Right hindlimb (tissue), 1 donor: ENCODE data around the gene MYH15.
"Not testable (repeated sequence)": the region's sequence is repeated elsewhere in the genome, so short reads cannot be mapped to it uniquely, and the experiment has no call there.

ENCODE experiments used
- DNase-seq: peaks from one replicate; pipeline ENCODE4 v3.0.0-alpha.2; 2018

The MYH15 gene

DNA sequence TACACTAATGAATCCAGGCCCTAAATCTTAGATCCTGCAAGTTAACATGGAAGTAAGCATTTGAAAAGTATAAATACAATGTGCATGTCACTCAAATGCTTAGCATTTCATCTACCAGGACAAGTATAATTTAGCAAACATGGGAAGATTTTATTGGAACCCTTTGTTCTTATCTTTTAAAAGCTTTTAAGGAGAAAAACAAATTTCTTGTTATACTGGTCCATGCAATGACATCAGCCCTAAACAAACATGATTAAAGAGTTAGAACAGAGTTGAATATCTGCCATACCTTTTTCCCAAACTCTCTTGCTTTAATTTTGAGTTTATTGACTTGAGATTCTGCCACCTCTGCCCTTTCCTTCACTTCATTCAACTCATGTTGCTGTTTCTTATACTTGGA lies 127.1 kb downstream of the MYH15 start:
- no peak for DNase-seq

DNA sequence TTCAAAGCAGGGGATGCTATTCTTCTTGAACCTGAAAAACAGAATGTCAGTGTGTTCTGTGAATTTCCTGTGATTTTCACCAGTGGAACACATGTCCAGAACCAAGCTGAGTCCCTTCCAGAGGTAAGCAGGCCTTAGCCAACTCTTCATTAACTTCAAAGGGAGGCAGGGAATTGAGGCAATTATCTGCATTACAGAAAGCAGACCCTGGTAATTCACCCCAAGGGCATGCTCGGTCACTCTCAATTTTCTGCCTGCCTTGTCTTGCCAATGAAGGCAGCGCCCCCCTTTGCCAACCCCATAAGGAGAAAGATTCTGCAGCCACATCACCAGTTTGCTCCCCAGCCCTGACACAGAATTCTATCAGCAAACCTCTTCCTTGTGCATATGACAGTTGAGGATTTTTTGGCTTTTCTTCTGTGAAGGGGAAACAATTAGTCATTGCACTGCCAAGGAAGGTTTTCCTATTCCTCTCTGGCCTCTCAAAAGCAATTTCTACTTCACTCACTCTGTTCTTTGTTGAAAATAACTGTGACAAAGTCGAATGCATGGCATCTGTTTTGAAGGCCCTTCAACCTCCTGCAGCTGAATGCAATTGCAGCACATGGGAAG lies 128.8 kb downstream of the MYH15 start:
- no peak for DNase-seq

DNA sequence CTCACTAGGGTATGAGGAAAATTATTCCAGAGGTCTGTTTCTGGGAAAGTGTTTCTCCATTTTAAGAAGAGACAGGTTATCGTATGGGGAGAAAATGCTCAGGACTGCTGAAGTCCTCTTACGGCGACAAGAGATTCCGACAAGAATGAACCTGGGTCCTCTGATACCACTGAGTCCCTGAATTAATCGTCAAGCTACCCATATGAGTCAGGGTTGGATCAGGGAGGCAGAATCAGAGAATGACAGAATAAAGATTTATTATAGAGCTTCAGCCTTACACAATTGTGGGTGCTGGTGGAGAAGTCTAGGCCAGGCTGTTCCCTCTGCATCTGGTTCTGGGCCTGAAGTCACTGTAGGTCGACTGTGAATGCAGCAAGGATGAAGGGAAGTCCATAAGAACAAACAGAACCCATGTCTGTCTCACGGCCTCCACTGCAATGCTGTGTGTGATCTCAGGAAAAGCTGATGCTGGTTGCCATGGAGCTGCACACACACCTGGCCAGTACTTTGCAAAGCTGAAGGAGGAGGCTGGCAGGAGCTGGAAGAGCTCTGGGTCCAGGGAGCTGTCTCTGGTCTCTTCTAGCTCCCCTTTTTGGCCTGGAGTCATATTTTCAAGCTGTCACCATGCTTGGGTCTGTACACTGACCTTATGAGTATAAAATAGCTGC lies 130.1 kb downstream of the MYH15 start:
- DNase-seq = no peak

DNA sequence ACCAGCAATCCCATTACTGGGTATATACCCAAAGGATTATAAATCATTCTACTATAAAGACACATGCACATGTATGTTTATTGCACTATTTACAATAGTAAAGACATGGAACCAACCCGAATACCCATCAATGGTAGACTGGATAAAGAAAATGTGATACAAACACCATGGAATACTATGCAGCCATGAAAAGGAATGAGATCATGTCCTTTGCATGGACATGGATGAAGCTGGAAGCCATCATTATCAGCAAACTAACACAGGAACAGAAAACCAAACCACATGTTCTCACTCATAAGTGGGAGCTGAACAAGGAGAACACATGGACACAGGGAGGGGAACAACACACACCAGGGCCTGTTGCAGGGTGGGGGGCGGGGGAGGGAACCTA lies 131.4 kb downstream of the MYH15 start:
- not testable (repeated sequence) for DNase-seq

DNA sequence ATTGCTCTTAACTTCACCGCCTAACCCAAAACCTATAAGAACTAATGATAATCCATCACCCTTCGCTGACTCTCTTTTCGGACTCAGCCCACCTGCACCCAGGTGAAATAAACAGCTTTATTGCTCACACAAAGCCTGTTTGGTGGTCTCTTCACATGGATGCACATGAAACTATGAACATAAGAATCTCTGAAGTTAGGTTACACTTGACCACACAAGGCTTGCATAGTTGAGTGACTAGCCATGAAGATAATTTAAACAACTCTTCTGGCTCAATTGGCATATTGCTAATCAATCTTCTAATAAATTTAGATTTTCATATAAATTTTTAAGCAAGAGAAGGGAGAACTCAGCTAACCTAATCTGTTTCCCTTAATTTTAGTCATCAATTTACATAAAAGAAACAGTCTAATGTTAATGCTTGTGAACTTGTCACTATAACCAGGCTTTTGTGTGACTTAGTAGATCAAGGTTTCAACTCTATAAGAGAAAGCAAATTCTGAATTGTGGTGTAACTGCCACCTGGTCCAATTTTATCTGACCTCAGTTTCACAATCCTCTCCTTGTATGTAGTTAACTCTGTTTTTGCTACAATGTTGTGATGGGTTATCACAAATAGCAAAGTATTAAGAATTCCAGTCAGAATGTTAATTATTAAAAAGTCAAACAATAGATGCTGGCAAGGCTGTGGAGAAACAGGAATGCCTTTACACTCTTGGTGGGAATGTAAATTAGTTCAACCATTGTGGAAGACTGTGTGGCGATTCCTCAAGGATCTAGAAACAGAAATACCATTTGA lies 132.0 kb downstream of the MYH15 start:
- DNase-seq = no peak

DNA sequence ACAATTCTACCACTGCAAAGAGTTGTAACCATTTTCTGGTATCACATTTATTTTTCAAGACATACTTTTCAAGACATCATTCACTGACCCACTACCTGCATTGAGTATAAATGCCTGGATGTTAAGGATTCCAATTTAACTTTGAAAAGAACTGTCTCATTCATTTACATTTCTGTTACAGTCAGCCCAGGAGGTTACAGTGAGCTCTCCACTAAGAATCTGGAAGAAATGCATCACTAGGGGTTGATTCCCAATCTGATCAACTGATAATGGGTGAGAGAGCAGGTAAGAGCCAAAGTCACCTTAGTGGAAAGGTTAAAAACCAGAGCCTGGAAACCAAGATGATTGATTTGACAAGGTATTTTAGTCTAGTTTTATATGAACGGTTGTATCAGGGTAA lies 133.0 kb downstream of the MYH15 start:
- DNase-seq = no peak

DNA sequence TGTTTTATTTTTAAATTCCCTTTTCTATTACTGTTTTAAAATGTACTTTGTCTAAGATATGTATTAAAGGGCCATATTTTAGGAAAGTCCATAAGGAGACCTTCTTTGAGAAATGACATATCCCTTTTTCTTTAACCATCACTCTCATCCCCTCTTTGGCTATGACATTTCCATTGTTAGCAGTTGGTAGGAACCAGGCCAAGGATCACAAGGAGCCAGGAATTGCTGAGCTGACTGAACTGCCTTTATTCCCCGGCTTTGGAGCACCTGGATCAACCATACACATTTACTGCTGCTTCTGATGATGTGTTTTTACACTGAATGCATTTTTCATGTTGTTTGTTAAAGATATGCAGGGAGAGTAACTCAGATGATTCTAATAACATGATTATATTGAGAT lies 134.4 kb downstream of the MYH15 start:
- DNase-seq = no peak

DNA sequence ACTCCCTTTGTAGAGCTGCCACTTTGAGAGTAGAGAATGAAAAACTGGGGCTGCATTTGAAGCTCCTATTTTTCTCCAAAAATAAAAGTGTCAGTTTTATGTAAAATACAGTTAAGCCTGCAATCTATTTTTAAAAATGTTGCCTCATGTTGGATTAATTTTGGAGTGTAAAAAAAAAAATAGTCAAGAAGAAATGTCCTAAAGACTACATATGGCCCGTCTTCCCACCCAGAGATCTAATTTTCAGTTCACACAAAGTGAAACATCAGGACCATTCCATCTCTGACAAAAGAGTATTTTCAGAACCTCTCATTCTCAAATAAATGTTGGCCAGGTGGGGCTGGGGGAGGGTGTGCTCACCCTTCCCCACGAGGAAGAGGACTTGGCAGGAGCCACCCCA lies 151.4 kb downstream of the MYH15 start:
- DNase-seq = no peak

DNA sequence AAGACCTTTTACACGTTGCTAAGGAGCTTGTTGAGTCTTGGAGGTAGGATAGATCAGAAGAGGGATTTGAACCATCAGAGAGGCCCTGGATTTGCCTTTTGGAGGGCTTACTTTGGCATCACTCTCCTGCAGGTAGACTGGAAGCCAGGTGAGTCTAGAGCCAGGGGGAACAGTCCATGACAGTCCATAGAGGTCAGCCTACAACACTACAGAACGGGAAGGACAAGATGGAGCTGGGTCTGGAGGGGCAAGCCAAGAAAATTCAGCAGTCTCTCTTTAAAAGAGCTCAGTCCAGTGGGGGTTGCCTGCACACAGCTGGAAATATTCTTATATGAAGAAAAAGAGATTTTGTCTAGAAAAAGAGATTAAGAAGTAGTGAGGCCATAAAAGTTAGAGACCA lies 153.4 kb downstream of the MYH15 start:
- no peak for DNase-seq

DNA sequence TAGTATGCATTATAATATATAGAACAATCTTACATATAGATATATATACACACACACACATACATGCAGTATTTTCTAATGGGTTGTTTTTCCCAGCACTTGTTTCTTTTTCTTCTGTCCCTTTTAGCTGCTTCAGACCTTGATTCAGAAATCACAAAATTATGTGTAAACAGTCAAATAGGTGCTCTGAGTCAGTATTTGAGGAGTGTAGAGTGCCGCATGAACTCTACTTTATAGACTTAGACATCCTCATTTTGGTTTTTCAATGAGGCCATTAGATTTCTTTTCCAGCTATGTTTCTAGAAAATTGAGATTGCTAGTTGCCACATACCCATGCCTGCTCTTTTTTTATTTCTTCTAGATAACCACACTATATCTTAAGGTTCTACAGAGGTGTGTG lies 155.8 kb downstream of the MYH15 start:
- DNase-seq = no peak

DNA sequence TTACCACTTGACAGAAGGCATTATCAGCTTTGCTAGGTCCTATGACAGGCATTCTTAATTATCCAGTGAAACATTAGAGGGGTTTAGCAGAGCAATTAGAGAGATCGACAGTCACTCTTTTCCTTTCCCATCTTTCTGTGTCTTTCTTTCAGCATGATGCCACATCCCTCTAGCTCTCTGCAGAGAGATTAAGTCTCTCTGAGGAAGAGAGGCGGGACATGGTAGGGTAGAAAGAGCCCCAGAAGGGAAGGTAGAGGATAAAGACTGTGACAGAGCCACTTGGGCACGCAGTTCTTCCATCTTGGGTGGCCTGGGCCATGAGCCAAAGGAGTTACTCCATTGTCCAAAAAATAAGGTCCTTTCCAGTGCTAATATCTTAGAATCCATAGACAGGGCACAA lies 158.2 kb downstream of the MYH15 start:
- no peak for DNase-seq

DNA sequence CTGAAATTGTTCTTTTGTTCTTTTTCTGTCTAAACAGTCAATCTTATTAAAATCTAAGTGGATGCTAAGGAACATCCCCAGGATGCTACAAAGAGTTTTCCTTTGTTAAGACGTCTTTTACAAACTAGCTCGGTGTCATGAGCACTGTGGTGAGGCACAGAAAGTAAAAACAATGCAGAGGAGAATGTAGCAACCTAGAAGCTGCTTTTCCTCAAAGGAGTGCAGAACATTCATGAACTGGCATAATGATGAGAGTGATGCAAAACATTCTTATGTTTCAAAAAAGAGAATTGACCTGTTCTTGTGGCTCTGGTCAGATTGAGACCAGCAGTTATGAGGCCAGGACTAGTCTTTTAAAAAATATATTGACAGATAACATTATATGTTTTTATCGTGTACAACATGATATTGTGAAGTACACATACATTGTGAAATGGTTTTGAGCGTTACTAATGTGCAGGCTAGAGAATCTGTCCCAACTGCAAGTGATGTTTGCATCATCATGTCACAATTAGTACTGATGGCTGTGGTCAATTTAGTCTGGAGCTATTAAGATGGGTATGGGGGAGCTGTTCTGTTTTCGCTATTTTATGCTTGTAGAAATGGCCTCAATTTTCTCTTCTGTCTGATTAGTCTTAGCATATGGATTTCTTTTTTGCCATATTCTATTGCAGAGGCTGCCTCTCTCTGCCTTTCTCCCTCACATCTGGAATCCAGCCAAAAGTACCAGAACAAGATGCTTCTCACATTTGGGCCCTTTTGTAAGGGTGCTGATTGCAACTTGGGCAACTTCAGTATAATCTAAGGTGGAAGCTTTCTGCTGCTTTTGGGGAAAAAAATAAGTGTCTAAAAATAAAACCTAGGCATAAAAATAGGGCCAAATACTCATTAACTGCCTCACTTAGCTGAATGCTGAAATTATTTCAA lies 163.8 kb downstream of the MYH15 start:
- DNase-seq = no peak

DNA sequence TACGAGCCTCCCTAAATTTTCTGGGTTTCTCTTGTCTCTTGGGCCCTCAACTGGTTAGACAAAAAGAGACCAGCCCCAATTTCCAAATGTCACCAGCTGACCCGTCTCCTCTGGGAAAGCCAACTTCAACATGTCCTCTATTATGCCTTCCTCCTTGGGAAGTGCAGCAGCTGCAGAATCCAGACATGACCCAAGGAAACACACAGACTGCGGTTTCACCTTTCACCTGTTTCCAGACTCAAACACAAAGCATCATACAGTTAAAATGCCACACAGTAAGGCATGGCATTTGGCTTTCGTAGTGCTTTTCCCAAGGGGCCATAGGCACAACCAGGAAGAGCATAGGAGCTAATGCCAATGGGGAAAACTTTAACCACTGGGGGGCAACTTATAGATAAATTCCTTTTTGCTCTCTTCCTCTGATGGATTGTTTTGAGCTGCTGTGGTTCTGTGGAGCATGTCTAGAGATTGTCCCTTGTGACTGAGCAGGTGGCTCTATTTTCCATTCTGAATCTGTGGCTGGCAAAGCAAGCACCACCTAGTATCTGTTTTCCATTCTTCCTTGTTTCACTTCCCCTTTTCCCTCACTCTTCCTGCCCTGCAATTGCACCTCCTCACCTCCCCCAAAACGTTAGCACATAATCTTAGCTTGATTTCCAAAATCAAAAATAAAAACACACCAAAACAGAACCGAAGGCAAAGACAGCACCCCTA lies 164.7 kb downstream of the MYH15 start:
- no peak for DNase-seq

DNA sequence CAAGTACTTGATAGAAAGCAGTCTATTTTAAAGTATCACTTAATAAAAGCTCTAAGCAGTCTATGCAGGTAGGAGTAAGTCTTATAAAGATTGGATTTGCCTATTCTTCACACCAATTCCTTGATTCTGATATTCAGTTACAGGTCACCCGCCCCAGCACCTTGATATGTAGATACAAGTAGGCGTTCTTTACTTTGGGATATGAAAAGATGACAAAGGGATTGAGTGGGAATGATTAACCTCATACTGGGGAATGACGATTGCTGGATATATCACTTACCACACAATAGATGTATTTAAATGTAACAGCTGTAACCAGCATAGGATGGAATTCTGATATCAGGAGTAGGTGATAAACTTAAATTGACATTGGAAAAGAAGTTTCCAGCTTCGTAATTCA lies 166.9 kb downstream of the MYH15 start:
- DNase-seq = no peak

DNA sequence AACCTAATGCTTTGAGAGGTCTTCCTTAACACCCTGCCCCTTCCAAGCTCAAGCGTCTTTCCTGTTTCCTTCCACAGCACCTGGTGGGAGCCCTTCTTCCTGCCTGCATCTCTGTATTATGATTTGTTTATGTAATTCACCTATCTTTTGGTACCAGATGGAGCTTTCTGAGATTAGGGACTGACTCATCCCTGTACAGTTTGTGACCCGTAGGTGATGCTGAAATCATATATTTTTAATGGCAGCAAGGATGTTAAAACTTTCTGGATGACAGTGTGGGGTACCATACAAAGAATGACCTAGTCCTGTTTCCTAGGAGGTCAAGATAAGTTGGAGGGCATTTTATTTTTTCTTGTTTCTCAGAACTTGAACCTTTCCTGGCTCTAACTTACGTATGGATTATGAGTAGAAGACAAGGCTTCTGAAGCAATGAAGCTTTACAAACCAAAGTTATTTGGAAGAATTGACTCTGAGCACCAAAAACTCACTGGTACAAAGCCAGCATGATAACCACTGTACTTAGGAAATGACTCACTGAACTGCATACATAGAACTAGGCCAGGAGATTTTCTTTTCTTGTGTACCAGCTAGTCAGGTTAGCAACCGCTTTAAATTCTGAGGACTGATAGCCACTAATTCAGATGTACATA lies 167.4 kb downstream of the MYH15 start:
- DNase-seq = no peak

DNA sequence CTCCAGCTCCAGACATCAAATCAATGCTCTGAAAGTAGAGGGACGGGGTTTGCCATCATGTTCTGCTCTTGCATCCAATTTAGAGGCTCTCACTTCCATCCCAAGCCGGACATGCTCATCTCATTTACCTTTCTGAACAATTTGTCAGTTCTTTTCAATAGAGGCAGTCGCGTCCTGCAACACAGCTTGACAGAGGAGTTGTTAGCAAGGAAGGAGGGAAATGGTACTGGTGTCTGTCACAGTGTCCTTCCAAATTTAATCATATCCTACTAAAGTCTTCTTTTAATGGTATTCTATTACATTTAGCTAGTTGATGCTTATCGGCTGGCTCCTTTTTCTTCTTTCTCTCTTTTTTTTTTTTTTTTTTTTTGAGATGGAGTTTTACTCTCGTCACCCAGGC lies 168.5 kb downstream of the MYH15 start:
- no peak for DNase-seq

DNA sequence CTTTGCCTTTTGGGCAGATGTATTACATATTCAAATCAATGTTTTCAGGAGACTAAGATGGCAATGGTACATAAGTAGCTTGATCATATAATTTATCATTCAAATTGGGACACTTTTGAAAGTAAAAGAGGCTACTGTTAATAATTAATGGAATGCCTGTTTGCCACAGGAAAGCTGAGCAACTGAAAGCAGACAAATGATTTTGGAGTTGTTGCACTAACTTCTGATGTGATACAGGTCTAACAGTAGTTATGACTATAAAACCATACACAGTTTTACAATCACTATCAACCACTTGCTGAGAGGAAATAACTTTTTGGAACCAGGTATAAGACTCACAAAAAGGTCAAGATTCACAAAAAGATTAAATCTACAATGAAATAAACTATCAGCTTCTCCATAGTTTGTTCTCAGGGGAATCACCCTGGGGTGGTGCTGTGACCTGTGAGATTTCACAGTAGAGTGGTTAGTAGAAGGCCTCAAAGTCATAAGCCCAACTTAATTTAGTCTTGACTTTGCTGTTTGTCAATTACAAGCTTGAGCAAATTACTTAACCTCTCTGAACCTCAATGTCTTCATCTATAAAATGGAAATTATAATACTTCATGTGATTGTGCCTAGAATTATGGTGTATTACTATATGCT lies 171.4 kb downstream of the MYH15 start:
- no peak for DNase-seq

DNA sequence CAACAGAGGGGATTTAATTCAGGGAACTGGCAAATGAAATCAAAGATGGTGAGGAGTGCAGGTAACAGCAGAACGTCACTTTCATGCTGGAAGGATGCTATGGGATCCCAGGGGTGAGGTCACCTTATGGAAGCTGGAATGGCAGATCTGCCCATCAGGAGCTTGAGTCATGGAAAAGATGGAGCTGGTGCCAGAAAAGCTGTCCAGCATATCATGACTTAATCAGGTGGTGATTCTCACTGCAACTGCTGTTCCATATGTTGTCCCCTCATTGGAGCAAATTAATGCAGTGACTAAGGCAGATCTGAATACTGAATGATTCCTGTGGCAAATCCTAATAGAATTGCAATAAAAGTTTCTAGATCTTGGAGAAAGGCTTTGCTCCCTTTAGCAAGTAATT lies 175.7 kb downstream of the MYH15 start:
- DNase-seq = no peak

DNA sequence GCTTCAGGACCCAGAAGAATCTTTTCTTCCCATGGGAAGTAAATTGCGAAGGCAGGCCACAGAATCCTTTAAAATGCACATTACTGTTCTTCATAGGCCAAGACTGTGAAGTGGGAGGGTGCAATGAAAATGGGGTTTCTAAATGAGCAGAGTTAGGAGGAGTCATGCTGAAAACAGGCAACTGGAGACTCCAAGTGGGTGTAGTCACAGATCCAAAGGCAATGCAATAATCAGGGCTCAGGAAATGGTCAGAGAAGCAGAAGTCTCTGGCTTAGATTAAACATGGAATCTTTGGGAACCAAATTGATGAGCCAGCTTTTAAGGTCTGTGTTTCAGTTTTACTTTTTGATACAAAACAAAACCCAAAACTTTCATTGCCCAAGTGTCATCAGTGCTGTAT lies 176.4 kb downstream of the MYH15 start:
- DNase-seq = no peak

DNA sequence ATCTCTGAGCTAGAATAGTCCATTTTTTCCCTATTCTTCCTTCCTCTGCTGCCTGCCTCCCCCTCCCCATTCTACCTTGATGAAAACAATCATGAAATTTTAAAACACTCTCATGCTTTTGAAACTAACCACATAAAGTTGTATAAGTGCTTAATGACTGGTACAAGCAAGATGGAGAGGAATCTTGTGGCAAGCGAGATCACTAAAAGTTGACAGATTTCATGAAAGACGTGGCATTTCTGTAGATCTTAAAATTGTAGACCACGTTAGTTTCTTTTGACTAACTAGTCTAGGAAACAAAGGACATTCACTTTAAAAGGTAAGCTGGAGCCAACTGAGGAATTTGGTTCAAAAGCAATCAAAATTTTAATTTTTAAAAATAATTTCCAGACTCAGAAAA lies 178.6 kb downstream of the MYH15 start:
- no peak for DNase-seq
